Effector memory CD4-positive, alpha-beta T cell (primary cell): Measurements from ENCODE around the gene ABCB11.

Experiments used
- DNase-seq, 3 donors: peaks; one replicate each; pipeline ENCODE4 v3.0.0-alpha.2; 2020
- H3K27ac ChIP-seq: 2 replicates; pipeline ENCODE4 v1.7.0; 2013; ENCODE audit warnings: mild to moderate bottlenecking, low read length, moderate library complexity; ENCODE audit not compliant: insufficient read depth, poor library complexity, severe bottlenecking
- H3K27me3 ChIP-seq: replicated peaks from 2 replicates; pipeline ENCODE4 v1.7.0; 2013; ENCODE audit warnings: mild to moderate bottlenecking, low read length; ENCODE audit not compliant: insufficient read depth, control insufficient read depth, poor library complexity, severe bottlenecking
- H3K36me3 ChIP-seq: 2 replicates; pipeline ENCODE4 v1.7.0; 2013; ENCODE audit warnings: mild to moderate bottlenecking, low read length, moderate library complexity; ENCODE audit not compliant: control insufficient read depth, insufficient read depth
- H3K4me1 ChIP-seq: 2 replicates; pipeline ENCODE4 v1.7.0; 2013; ENCODE audit warnings: low read length, mild to moderate bottlenecking; ENCODE audit not compliant: control insufficient read depth, insufficient read depth, poor library complexity, severe bottlenecking
- H3K4me3 ChIP-seq: 2 replicates; pipeline ENCODE4 v1.7.0; 2013; ENCODE audit warnings: low read length, low read depth, mild to moderate bottlenecking; ENCODE audit not compliant: insufficient read depth, poor library complexity, severe bottlenecking
- H3K9me3 ChIP-seq: 2 replicates; pipeline ENCODE4 v1.7.0; 2013; ENCODE audit warnings: mild to moderate bottlenecking, low read length, moderate library complexity; ENCODE audit not compliant: control insufficient read depth

ABCB11 gene

GRCh38 chr2:169009865-169010579, 21.1 kb downstream of the ABCB11 start:
- H3K9me3 ChIP-seq = no peaks in the 10 kb centered on the region
- H3K4me3 ChIP-seq = no peak overlapping the region
- no peak overlapping the region for H3K27ac ChIP-seq
- H3K36me3 ChIP-seq = no peaks in the 10 kb centered on the region
- no peaks in the 10 kb centered on the region for H3K27me3 ChIP-seq
- peaks cover 3% of the 10 kb centered on the region for H3K4me1 ChIP-seq
- DNase-seq = no peak

GRCh38 chr2:169007941-169008340, 23.2 kb downstream of the ABCB11 start:
- no peaks in the 10 kb centered on the region for H3K9me3 ChIP-seq
- no peaks in the 10 kb centered on the region for H3K27me3 ChIP-seq
- H3K36me3 ChIP-seq = no peaks in the 10 kb centered on the region
- H3K4me1 ChIP-seq = peaks cover 3% of the 10 kb centered on the region
- no peak overlapping the region for H3K4me3 ChIP-seq
- DNase-seq = no peak
- no peak overlapping the region for H3K27ac ChIP-seq

GRCh38 chr2:169007356-169007755, 23.8 kb downstream of the ABCB11 start:
- Histone ChIP-seq H3K36me3 (no peaks in the 10 kb centered on the region), H3K4me3 (no peak overlapping the region), H3K4me1 (peaks cover 3% of the 10 kb centered on the region), H3K9me3 (no peaks in the 10 kb centered on the region), H3K27me3 (no peaks in the 10 kb centered on the region), H3K27ac (no peak overlapping the region)
- DNase-seq = no peak

GRCh38 chr2:169006665-169007064, 24.5 kb downstream of the ABCB11 start:
- no peaks in the 10 kb centered on the region for H3K9me3 ChIP-seq
- no peak for DNase-seq
- H3K36me3 ChIP-seq = no peaks in the 10 kb centered on the region
- H3K4me3 ChIP-seq = no peak overlapping the region
- peaks cover 3% of the 10 kb centered on the region for H3K4me1 ChIP-seq
- no peak overlapping the region for H3K27ac ChIP-seq
- no peaks in the 10 kb centered on the region for H3K27me3 ChIP-seq

- Histone ChIP-seq H3K27ac (no peak overlapping the region), H3K27me3 (no peaks in the 10 kb centered on the region), H3K4me3 (no peak overlapping the region), H3K9me3 (no peaks in the 10 kb centered on the region), H3K4me1 (peaks cover 3% of the 10 kb centered on the region), H3K36me3 (no peaks in the 10 kb centered on the region)
- no peak for DNase-seq
These were observed 25.1 kb downstream of the ABCB11 start for GRCh38 chr2:169005994-169006393.

GRCh38 chr2:169005080-169005598, 26.0 kb downstream of the ABCB11 start:
- DNase-seq = no peak
- peaks cover 3% of the 10 kb centered on the region for H3K4me1 ChIP-seq
- no peaks in the 10 kb centered on the region for H3K27me3 ChIP-seq
- H3K36me3 ChIP-seq = no peaks in the 10 kb centered on the region
- H3K4me3 ChIP-seq = no peak overlapping the region
- H3K9me3 ChIP-seq = no peaks in the 10 kb centered on the region
- H3K27ac ChIP-seq = no peak overlapping the region

GRCh38 chr2:169002161-169002738, 28.9 kb downstream of the ABCB11 start:
- Histone ChIP-seq H3K36me3 (no peaks in the 10 kb centered on the region), H3K9me3 (no peaks in the 10 kb centered on the region), H3K27me3 (no peaks in the 10 kb centered on the region), H3K4me3 (no peak overlapping the region), H3K4me1 (no peaks in the 10 kb centered on the region), H3K27ac (no peak overlapping the region)
- no peak for DNase-seq

- no peaks in the 10 kb centered on the region for H3K4me1 ChIP-seq
- DNase-seq = no peak
- H3K36me3 ChIP-seq = no peaks in the 10 kb centered on the region
- no peak overlapping the region for H3K4me3 ChIP-seq
- no peaks in the 10 kb centered on the region for H3K27me3 ChIP-seq
- no peak overlapping the region for H3K27ac ChIP-seq
- H3K9me3 ChIP-seq = no peaks in the 10 kb centered on the region
These were observed 29.9 kb downstream of the ABCB11 start for GRCh38 chr2:169001116-169001815.

- Histone ChIP-seq H3K36me3 (no peaks in the 10 kb centered on the region), H3K4me3 (no peak overlapping the region), H3K27me3 (no peaks in the 10 kb centered on the region), H3K4me1 (no peaks in the 10 kb centered on the region), H3K27ac (no peak overlapping the region), H3K9me3 (no peaks in the 10 kb centered on the region)
- DNase-seq = no peak
These were observed 31.4 kb downstream of the ABCB11 start for GRCh38 chr2:168999668-169000213.
